Measurements from ENCODE around the gene TNPO3. TPM values are rescaled to one million over a fixed set of nuclear protein-coding genes. Genes with fewer than 3 reads are reported as not detected.
"Not testable (repeated sequence)": the region's sequence is repeated elsewhere in the genome, so short reads cannot be mapped to it uniquely, and the experiment has no call there.

The TNPO3 gene
- total RNA-seq, 1 donor from 2014 or later, result 38.0 TPM

DNA sequence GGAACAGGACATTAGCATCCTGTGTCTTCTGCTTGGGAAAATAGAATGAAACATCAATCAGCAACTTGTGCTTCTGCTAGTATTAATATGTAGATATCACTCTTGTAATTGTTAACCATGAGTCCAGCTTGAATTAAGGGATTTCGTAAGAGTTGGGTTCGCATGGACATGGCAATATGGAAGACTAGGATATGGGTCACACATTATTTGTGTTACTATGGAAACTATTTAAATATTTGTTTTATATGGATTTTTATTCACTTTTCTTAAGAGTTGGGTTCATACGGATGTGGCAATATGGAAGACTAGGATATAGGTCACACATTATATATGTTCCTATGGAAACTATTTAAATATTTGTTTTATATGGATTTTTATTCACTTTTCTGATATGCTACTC lies 24.5 kb downstream of the TNPO3 start:
- intact Hi-C loops (cut with micrococcal nuclease), result no loop called here
- ATAC-seq, result no peak
- no peak for DNase-seq

- intact Hi-C loops (cut with micrococcal nuclease), result no loop called here
- ATAC-seq, result no peak
Measured at GRCh38 chr7:129024125-129024524, 30.8 kb downstream of the TNPO3 start.

DNA sequence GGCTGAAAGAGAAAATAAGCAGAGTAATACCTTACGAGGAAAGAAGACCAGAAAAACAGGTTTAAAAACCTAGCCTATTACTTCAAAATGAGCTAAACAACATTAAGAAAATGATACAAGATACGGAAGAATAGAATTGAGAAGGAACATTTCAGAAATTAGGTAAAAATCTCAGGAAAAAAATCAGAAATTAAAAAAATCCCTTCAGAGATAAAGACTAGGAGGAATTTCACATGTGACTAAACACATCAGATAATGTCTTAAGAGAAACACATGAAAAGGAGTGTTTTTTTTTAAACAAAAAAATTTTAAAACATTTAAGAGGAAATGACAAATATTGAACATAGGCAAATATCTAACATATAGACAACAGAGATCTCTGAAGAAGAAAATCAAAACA lies 33.3 kb downstream of the TNPO3 start:
- DNase-seq, result no peak
- no peak for ATAC-seq
- intact Hi-C loops (cut with micrococcal nuclease), result no loop called here

More at GRCh38 chr7:129024125-129024524, 30.8 kb downstream of the TNPO3 start:
- no peak for DNase-seq

DNA sequence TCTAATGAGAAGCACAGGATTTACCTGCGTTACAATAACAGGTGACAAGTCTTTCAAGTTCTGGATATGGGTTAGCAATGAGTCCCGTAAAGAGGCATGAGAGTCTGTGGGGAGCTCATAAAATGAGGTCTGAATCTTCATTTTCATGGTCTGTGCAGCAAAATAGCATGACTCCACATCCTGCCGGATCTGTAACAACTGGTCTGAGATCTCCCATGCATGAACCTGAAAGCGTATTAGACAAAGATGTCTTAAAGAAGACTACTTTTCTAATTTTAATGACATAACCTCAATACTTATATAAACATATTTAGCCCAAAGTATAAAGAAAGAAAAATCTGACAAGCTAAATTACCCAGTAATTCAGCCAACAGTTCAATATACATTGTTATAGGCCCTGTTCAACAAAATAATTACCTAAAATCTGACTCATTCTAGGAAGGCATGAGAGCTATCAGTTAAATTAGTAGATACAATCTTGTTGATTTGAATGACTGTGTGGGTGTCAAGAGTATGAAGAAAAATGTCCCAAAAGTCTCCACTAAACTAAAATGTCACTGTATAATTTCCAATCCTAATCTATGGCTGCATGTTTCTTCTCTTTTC lies 36.9 kb downstream of the TNPO3 start:
- DNase-seq (no peak), ATAC-seq (no peak)
- intact Hi-C loops (cut with micrococcal nuclease), result no loop called here

DNA sequence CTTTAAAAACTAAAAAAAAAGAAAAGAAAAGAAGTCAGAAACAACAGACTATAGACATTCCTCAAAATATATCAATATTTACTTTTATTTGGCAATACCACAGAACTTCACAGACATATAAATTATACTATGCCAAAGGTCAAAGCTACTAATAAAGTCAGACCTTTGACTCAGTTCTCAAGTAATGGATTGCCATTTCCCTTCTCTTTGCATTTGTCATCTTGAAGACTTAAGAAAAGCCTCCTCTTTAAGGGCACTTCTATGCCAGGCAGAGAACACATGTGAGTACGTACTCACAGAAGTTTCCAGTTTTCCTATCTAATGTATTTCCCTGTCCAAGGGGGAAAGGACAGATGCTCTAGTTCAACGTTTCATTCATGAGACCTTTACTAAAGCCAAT lies 37.6 kb downstream of the TNPO3 start:
- intact Hi-C loops (cut with micrococcal nuclease), result no loop called here
- ATAC-seq (no peak), DNase-seq (no peak)

- no peak for ATAC-seq
- DNase-seq, result no peak
- intact Hi-C loops (cut with micrococcal nuclease), result no loop called here
Measured at GRCh38 chr7:129014501-129015101, 40.3 kb downstream of the TNPO3 start.

DNA sequence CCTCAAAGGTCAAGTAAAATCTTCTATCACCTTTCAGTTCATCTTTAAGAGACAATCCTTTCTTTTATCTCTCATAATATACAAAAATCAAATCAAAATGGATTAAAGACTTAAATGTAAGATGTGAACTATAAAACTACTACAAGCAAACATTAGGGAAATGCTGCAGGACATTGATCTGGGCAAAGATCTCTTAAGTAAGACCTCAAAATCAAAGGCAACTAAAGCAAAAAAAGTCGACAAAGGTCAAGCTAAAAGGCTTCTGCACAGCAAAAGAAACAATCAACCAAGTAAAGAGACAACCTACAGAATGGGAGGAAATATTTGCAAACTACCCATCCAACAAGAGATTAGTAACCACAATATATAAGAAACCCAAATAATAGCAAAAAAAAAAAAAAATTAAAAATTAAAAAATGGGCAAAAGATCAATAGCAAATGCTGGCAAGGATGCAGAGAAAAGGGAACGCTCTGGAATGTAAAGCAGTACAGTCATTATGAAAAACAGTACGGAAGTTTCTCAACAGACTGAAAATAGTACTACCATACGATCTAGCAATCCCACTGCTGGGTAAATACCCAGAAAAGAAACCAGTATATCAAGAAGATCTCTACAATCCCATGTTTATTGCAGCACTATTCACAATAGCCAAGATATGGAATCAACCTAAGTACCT lies 41.7 kb downstream of the TNPO3 start:
- no peak for DNase-seq
- intact Hi-C loops (cut with micrococcal nuclease), result no loop called here
- ATAC-seq, result no peak

- intact Hi-C loops (cut with micrococcal nuclease), result no loop called here
- DNase-seq (no peak), ATAC-seq (no peak)
Measured at GRCh38 chr7:129012641-129013040, 42.3 kb downstream of the TNPO3 start.

- peak; percentile 57 for ATAC-seq
- DNase-seq, result no peak
- intact Hi-C loops (cut with micrococcal nuclease), result no loop called here
Measured at GRCh38 chr7:129010075-129010474, 44.8 kb downstream of the TNPO3 start.

DNA sequence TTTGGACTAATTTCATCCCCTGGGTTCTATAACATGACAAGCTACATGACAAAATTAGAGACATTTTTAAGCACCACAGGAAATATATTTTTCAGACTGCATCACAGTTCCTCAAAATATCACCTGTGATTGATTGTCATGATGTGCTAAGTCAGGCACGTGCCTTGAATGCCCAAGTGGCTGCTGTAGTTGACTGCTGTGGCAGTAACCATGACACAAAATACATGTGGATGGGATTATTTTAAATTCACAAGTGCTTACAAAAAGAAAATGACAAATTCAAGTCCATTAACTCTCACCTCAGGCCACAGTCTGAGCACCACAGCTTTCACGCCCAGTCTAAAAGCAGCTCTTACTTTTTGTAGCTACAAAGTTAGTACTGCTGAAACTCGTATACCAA lies 45.5 kb downstream of the TNPO3 start:
- ATAC-seq (no peak), DNase-seq (no peak)
- intact Hi-C loops (cut with micrococcal nuclease), result no loop called here

GRCh38 chr7:129008645-129009414 lies 46.1 kb downstream of the TNPO3 start:
- ATAC-seq (no peak), DNase-seq (no peak)
- intact Hi-C loops (cut with micrococcal nuclease), result no loop called here

DNA sequence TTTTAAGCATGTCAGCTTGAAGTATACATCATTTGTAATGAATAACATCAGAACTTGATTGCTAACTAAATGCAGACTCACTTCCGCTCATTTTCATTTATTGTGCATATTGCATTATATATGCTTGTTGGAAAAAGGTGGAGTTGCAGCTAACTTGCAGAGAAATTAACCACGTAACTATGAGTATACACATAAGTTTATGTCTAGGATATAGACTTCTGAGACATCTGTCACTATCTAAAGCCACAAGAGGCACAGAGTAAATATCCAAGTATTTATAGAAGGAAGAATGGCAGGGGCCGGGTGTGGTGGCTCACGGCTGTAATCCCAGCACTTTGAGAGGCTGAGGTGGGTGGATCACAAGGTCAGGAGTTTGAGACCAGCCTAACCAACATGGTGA lies 47.3 kb downstream of the TNPO3 start:
- intact Hi-C loops (cut with micrococcal nuclease), result no loop called here
- ATAC-seq, result no peak
- no peak for DNase-seq

DNA sequence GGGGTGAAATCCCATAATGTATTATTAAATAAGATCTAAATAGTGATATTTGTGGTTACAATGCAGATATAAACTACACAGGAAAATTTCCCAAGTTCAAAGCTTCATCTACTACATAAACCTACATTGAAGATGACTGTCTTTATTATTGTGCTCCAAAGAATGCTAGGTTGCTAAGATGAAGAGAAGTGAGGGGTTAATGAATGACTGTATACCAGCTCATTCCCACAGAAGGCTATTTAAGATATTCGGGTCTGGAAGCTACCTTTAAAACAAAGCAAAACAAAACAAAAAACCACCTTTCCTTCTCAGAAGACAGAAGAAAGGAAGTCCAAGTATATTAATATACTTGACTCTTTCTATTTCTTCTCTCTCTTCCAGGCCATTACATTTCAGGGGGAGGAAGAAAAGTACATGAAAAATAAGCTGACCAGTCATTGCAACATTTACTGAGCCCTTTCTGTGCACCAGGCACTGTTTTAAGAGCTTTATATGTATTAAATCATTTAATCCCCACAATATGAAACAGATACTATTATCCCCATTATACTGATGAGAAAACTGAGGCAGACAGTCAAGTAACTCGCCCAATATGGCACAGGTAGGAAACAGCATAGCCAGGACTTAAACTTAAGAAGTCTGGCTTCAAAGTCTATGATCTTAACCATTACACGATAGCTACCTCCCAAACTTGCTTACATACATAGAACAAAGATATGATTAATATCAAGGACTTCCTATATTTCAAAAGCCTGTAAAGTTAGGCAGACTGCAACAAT lies 48.1 kb downstream of the TNPO3 start:
- no peak for ATAC-seq
- intact Hi-C loops (cut with micrococcal nuclease), result no loop called here
- DNase-seq, result no peak

DNA sequence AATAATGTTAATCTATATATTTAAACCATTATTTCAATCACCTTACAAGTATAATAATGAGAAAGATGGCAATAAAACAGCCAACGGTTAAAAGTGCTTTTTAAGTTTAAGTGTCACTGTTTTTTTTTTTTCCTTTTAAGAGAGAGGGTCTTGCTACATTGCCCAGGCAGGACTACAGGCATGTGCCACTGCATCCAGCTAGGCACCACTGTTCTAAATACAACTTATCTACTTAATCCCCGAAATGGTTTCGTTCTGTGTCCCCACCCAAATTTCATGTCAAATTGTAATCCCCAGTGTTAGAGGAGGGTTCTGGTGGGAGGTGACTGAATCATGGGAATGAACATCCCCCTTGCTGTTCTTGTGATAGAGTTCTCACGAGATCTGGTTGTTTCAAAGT lies 49.7 kb downstream of the TNPO3 start:
- no peak for ATAC-seq
- intact Hi-C loops (cut with micrococcal nuclease), result no loop called here

DNA sequence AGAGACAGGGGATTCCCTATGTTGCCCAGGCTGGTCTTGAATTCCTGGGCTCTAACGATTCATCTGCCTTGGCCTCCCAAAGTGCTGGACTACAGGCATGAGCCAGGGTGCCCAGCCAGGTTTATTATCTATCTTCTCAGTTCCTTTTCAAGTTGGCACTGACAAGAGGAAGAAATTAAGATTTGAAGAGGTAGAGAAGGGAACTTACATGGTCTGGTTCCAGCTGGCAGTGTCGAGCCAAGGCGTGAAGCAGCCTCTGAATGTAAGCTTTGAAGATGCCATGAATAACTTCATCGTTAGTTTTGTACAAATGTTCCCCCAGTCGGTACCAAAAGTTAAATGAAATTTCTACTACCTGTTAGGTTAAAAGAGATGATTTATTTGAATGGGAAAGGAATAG lies 57.7 kb downstream of the TNPO3 start:
- DNase-seq (no peak), ATAC-seq (no peak)
- intact Hi-C loops (cut with micrococcal nuclease), result no loop called here

More for the DNA sequence above, 49.7 kb downstream of the TNPO3 start:
- DNase-seq, result no peak

DNA sequence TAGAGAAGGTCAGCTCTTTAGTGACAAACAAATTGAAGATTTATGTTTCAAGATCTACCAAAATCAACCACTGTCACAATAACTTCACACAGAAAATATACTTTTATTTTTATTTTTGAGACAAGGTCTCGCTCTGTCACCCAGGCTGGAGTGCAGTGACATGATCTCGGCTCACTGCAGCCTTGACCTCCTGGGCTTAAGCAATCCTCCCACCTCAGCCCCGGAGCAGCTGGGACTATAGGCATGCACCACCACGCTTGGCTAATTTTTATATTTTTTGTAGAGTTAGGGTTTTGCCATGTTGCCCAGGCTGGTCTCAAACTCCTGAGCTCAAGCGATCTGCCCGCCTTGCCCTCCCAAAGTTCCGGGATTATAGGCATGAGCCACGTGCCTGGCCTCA lies 60.4 kb downstream of the TNPO3 start:
- intact Hi-C loops (cut with micrococcal nuclease); ATAC-seq; DNase-seq: not testable (repeated sequence)

DNA sequence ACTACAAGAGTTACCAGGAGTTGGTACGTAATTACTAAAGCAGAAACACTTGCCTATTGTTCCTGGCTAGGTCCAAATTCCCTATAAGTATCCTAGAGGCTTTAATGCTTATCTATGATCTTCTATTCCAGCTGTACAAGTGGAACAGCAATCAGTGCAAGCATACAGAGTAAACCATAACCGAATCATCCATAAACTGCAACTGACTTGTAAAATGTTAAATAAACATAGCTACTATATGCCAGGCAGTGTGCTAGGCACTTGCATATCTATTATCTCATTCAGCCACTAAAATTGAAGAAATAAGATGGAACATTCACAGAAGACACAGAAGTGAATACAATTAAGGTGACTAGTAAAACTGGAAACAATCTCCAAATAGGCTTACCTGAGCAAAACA lies 61.5 kb downstream of the TNPO3 start:
- intact Hi-C loops (cut with micrococcal nuclease), result no loop called here
- DNase-seq, result no peak
- ATAC-seq, result no peak

DNA sequence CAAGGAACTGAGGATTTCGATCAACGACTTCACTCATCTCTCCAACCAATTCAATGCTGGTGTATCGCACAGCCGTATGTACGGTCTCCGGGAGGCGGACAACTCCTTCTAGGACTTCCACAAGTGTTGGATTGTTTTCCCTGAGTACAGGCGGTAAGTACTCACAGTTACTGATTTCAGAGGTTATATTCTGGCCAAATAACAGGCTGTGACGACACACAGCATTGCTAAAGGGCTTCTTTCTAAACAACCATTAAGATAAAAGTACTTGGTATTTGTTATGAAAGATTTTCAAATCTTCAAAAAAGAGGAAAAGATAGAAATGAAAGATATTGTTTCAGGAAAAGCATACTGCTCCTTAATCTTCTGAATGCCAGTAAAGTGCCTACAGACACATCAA lies 65.0 kb downstream of the TNPO3 start:
- no peak for DNase-seq
- intact Hi-C loops (cut with micrococcal nuclease), result no loop called here
- ATAC-seq, result no peak

DNA sequence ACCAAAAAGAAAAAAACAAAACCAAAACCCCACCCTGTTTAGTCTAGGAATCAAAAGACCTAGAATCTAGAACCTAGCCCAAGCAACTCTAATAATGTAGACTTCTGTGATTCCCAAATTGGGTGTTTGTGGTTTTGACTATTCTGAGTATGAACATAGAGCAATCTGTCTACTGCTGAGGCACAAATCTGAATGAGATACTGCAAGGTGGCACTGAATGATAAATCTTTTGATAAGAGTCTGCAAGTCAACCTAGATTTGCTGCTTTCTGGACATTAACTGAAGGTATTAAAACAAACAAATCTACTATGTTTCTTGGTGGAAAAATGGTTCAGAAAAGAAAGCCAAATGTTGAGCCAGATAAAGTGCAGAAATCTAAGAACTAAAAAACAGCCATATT lies 66.5 kb downstream of the TNPO3 start:
- intact Hi-C loops (cut with micrococcal nuclease), result no loop called here
- ATAC-seq, result no peak
- DNase-seq, result no peak
